ENCODE measurements around the gene MAGT1.
"Not testable (repeated sequence)": the region's sequence is repeated elsewhere in the genome, so short reads cannot be mapped to it uniquely, and the experiment has no call there.

The MAGT1 gene

GRCh38 chrX:77894921-77895886 is at the start of gene MAGT1:
Gene MAGT1, minus strand, starts transcription at chrX:77895435. Its CDS starts 25 bp downstream, at chrX:77895410.
- peak; percentile 86 for DNase-seq (ENCODE audit: low read depth)

GRCh38 chrX:77945031-77945430 is 49.8 kb upstream of the MAGT1 start:
- DNase-seq (ENCODE audit: low read depth) = not testable (repeated sequence)

DNA sequence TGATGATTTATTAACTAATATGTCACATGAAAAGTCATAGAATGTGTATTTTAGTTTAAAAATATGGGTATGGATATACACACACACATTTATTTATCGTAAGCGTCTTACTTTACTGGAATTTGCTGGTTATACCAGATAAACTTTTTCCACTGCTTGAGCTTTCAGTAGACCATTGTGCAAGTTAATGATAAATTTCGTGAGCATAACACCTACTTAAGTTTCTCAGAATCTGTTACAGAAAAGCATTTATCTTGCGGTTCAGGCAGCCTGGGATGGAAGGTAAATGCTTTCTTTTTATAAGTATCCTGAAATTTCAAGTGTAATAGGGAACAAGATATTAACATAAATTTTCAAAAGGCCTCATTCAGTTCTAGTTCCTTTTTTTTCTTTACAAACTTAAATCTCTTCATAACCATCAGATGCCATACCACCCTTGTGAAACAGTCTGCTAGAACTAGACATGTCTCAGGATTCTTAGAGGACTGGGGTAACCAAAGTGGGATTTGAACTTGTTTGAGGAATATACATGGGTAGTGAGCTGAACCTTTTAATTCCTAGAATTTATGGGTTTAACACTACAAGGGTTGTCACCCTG is 42.9 kb upstream of the MAGT1 start:
- no peak for DNase-seq (ENCODE audit: low read depth)

DNA sequence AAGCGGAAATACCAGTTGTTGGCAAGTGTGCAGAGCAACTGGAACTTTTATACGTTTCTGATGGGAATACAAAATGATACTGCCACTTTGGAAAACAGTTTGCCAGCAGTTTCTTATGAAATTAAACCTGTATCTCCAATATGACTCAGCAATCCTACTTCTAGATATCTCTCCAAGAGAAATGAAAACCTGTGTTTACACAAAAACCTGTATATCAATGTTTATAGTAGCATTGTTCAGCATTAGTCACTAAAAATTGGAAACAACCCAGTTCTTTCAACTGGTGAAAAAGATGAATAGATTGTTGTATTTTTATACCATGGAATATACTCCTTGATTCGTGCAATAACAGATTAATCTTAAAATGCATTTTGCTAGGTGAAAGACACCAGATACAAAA is 42.1 kb upstream of the MAGT1 start:
- DNase-seq (ENCODE audit: low read depth) = no peak

DNA sequence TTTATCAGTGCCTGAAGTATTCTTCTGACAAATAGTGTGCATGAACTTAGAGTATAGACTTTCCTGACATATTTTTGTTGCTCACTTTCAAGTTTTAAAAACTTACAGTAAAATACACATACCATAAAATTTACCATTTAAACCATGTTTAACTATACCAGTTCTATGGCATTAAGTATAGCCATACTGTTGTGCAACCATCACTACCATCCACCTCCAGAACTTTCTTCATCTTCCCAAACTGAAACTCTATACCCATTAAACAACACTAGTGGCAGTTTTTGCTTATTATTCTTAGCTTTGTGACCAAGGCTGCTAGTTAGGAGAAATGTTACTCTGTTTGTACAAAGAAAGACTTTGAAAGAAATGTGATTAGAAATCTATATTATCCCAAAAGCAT is 41.1 kb upstream of the MAGT1 start:
- no peak for DNase-seq (ENCODE audit: low read depth)

DNA sequence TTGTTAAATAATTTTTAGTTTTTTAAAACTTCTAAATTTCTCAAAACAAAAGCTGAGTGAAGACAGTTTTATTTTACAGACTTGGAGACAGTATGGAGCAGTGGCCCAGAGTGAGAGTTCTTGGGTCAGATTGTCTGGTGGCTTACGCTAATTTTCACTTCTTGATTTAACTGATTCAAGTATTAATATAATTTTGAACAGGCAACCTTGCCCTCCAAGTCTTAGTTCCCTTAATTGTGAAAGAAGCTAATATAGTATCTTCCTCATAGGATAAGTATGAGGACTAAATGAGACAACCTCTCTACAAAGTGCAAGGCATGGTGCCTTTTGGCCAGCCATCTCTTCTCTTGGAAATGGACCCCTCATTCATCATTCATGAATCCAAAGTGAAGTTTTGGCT is 40.7 kb upstream of the MAGT1 start:
- no peak for DNase-seq (ENCODE audit: low read depth)

DNA sequence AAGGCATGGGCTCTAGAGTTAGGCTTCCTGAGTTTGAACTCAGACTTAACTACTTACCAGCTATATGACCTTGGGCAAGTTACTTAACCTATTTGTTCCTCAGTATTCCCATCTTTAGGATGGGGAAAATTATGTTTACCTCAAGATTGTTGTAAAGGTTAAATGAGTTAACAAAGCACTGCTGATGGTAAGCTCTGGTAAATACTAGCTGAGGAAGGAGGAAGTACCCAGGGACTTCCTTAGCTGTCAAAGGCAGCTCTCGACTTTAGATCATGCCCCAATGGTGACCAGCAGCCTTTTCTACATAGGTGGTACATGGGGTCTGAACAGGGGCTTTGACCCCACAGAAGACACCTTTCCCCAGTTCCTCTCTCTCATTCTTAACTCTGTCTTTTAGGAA is 35.3 kb upstream of the MAGT1 start:
- DNase-seq (ENCODE audit: low read depth) = no peak

- DNase-seq (ENCODE audit: low read depth) = no peak
These were observed 30.5 kb upstream of the MAGT1 start for GRCh38 chrX:77925764-77926163.

DNA sequence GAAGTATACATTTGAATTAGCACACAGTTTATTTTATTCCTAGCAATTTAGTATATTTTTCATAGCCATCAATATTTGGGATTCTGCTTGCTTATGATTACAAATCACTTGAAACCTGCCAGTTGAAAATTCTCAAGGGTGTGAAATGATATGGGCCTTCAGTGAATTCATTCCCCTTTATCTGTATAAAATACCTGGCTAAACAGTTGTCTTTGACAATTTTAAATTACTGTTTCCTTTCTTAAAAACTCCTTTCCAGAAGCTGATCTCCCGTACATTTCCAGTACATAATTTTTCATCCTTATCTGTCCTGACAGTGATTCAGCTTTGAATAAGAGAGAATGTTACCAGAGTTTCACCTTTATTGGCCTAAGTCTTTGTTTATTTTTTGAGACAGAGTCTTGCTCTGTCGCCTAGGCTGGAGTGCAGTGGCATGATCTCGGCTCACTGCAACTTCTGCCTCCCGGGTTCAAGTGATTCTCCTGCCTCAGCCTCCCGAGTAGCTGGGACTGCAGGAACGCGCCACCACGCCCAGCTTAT is 29.2 kb upstream of the MAGT1 start:
- no peak for DNase-seq (ENCODE audit: low read depth)

DNA sequence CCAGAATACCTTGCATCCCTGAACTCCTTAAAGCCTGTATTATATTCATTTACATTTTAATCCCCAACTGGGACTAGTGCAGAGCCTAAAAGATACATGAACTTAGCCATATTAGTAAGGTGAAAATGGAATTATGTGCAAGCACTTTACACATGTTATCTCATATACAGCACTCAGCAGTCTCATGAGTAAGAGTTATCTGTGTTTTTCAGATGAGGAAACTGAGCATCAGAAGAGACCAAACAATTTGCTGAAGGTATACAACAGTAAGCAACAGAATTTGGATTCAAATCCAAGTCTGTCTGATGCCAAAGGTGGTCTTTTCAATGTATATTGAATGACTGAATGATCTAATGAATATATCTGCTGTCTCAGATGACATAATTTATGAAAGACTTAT is 27.6 kb upstream of the MAGT1 start:
- no peak for DNase-seq (ENCODE audit: low read depth)

GRCh38 chrX:77919370-77919769 is 24.1 kb upstream of the MAGT1 start:
- DNase-seq (ENCODE audit: low read depth) = not testable (repeated sequence)

DNA sequence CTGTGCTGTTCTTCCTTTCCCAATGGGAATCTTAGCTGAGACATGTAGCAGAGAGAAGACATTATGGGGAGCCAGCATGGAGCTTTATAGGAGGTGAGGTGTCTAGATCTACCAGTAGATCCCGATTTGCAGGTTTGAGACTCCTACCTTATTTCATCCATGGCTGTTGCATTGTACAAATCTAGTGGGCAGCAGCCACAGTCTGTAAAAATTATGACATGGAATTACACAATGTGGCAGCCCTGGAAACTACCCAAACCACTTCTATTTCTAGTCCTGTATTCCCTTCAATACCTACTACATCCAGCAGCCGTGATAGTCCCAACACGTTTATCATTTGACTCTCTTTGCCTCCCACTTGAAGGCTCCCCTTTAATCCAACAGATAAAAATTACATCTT is 23.3 kb upstream of the MAGT1 start:
- DNase-seq (ENCODE audit: low read depth) = no peak

DNA sequence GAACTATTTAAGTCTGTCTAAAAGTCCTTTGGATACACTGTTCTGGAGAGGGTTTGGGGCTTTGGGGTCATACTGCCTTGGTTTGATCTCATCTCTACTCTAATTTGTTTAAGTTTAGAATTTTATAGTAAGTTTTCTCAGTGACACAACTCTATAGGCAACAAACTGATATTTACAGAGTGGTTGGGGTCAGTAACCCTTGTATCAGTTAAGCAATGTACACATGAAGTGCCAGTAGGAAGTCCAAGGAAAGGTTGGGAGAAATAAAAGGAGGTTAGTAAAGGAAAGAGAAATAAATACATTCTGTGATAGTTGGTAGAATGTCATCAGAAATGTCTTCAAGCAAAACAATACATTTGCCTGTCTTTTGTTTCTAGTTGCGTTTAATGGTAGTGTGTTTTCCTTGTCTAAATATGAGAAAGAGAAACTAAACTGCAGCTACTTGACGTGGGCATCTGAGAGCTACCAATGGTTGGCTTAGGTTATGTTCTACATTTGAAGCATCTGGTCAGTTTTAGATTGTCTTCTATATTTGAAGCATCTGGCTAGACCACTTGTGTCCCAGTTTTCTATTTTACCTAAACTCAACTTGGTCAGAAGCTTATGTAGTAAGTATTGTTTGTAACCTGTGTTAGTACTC is 22.2 kb upstream of the MAGT1 start:
- no peak for DNase-seq (ENCODE audit: low read depth)

DNA sequence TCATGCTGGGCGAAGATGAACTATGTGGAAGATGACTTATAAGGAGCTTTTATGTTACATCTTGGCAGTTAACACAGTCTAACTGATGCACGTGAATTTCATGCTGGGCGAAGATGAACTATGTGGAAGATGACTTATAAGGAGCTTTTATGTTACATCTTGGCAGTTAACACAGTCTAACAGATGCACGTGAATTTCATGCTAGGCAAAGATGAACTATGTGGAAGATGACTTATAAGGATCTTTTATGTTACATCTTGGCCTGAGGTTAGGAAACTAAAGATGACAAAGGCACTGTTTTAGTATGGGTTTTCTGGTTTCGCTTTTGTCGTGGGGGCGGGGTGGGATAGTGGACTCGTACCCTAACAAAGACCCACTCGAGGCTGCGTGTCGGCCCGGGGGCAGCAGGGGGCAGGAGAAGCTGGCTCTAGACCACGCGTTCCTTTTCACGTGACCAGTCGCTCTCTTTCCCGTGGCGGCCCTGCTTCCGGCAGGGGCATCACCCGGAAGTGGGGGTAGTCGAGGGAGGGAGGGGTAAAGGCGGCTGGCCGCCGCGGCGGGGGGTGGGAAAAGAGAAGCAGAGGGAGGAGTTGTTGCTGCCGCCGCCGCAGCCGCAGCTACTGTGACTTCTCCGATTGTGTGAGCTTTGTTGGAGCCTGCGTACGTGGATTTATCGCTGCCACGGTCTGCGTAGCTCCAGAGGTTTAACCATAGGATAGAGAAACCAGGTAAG is 15.0 kb upstream of the MAGT1 start, which contains the start of gene ATP7A:
ATP7A (plus strand) TSS at position 586 of the 733 bp plus-strand sequence. CDS start 60,949 bp downstream, outside the sequence.
- peak; percentile 87 for DNase-seq (ENCODE audit: low read depth)

DNA sequence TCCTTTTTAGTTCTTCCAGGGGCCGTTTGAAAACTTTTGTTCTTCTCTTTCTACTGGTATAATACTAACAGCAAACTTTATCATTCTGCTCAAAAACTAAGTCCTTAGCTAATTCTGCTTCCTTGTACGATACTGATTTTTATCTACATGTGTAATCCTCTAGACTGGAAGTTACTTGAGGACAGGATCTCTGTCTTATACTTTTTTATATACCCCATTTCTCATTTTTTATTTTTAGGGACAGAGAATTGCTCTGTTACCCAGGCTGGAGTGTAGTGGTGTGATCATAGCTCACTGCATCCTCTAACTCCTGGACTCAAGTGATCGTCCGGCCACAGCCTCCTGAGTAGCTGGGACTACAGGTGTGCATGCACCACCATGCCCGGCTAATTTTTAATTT is 6.3 kb upstream of the MAGT1 start:
- no peak for DNase-seq (ENCODE audit: low read depth)

DNA sequence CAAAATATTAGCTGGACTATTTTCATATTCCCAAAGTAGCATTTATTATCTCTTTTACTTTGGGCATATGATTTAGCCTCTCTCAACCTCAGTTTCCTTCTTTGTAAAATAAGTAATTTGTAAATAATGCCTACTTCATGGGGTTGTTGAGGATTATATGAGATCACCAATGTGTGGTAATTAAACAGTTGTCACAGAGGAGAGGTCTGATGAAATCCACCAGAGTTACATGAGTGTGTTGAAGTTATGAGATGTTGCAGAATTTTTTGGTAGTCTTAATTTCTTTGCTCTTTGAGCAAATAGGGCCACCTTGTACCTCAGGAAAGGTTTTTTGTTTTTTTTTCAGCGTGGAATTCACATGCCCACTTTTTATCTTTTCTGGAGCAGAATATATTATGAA is 5.5 kb upstream of the MAGT1 start:
- DNase-seq (ENCODE audit: low read depth) = no peak

DNA sequence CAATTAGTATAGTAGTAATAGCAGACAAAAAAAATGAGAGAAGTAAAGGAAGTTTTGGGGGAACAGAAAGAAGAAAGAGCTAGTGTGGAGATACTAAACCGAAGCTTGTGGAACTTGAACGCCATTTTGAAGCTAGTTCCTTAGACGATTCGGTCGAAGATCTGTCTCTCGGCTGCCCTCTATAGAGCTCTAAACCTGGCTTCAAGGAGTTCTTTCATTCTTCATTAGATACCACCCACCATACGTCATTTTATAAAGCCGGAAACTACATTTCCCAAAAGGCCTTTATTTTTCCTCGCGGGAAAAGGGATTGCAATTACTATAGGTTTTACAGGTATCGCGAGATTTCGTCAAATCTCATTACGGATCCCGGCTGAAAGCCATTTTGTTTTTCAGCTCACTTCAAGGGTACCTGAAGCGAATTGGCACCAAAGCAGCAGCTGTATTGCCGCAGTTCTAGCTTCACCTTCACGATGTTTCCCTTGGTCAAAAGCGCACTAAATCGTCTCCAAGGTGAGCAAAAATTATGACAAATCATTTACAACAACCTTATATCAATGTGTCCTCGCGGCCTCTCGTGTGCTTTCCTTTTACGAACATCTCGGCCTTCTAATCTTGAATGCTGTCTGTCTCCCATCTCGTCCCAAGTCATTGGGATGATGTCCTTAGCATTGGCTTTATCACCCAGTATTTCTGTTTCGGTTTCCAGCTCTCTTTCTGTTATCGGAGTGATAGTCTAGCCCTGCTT is 4.0 kb upstream of the MAGT1 start, which contains the start of gene COX7B:
COX7B (plus strand) TSS at position 388 of the 748 bp plus-strand sequence; CDS start at position 474, 86 bp downstream.
- peak; percentile 43 for DNase-seq (ENCODE audit: low read depth)

DNA sequence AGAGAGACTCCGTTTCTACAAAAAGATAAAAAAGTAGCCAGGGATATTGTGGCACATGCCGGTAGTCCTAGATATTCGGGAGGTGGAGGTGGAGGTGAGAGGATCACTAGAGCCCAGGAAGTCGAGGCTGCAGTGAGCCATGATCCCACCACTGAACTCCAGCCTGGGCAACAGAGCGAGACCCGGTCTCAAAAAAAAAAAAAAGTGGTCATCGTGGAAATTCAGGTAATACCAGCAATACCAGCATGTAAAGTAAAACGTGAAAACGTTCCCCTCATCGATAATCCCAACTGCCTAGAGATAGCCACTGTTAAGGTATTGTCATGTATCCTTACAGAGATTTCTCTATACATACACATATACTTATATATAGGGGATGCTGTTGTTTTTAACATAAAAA is 1.5 kb downstream of the MAGT1 start:
- DNase-seq (ENCODE audit: low read depth) = no peak

DNA sequence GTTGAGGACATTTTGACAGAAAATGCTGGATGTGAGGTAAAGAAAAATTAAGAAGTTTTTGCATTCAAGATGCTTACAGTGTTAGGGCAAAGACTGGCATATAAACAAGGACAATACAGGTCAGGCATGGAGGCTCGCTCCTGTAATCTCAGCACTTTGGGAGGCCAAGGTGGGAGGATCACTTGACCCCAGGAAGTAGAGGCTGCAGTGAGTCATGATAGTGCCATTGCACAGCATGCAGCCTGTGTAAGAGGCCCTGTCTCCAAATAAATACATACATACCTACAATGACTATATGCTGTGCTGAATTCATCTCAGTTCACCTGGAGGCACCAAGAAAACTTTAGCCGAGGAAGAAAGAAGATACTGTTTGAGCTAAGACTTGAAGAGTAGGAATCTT is 2.3 kb downstream of the MAGT1 start:
- DNase-seq (ENCODE audit: low read depth) = no peak

DNA sequence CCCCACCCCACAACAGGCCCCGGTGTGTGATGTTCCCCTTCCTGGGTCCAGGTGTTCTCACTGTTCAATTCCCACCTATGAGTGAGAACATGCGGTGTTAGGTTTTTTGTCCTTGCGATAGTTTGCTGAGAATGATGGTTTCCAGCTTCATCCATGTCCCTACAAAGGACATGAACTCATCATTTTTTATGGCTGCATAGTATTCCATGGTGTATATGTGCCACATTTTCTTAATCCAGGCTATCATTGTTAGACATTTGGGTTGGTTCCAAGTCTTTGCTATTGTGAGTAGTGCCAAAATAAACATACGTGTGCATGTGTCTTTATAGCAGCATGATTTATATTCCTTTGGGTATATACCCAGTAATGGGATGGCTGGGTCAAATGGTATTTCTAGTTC is 13.8 kb downstream of the MAGT1 start:
- not testable (repeated sequence) for DNase-seq (ENCODE audit: low read depth)

DNA sequence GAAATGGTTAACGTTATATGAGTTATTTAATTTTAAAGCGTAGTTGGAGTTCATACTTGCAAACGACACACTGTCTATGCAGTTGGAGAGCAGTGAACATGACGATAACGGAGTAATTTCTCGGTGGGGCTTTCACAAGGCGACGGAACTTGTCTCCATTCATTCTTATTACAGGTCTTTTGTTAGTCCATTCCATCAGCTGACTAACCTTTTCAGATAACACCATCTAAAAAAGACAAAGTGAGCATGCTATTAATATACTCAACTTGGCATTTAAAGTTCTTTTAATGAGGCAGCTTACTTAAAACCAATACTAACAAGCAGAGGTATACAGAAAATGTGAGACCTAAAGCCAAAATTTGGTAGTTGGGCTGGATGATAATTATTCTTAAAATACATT is 19.9 kb downstream of the MAGT1 start:
- DNase-seq (ENCODE audit: low read depth) = no peak
